Mesenchymal stem cell (in vitro differentiated cells and primary cell): ENCODE data around the gene DRD1. TPM values are rescaled to one million over a fixed set of nuclear protein-coding genes. Genes with fewer than 3 reads are reported as not detected.

Experiments
- DNase-seq: peaks from one replicate; pipeline ENCODE4 v3.0.0-alpha.2; 2013
- H2AFZ ChIP-seq: one replicate; pipeline ENCODE4 v1.6.1; 2013; ENCODE audit warnings: low read depth, mild to moderate bottlenecking, control low read depth, inconsistent platforms, low read length, moderate library complexity
- H2AK5ac ChIP-seq: 2 replicates; pipeline ENCODE4 v1.6.1; 2013; ENCODE audit warnings: low read length, moderate library complexity, mild to moderate bottlenecking, inconsistent platforms; ENCODE audit not compliant: severe bottlenecking
- H2BK120ac ChIP-seq: one replicate; pipeline ENCODE4 v1.6.1; 2013; ENCODE audit warnings: low read depth, mild to moderate bottlenecking, inconsistent platforms, low read length, moderate library complexity
- H2BK12ac ChIP-seq, 2 experiments: one replicate each; pipeline ENCODE4 v1.6.1; 2013; ENCODE audit warnings: inconsistent platforms in 2 of 2, low read length in 2 of 2, mild to moderate bottlenecking in 2 of 2, moderate library complexity in 2 of 2, control low read depth in 1 of 2
- H2BK15ac ChIP-seq: one replicate; pipeline ENCODE4 v1.6.1; 2013; ENCODE audit warnings: mild to moderate bottlenecking, low read depth, inconsistent platforms; ENCODE audit not compliant: poor library complexity, severe bottlenecking
- H2BK5ac ChIP-seq: 2 replicates; pipeline ENCODE4 v1.6.1; 2013; ENCODE audit warnings: low read depth, mild to moderate bottlenecking, low read length, control low read depth, inconsistent platforms; ENCODE audit not compliant: poor library complexity, severe bottlenecking
- H3K14ac ChIP-seq, 2 experiments: one replicate each; pipeline ENCODE4 v1.6.1; 2013; ENCODE audit warnings: inconsistent platforms in 2 of 2, low read length in 2 of 2, control low read depth in 1 of 2, mild to moderate bottlenecking in 1 of 2, moderate library complexity in 1 of 2
- H3K18ac ChIP-seq, 2 experiments: one replicate each; pipeline ENCODE4 v1.6.1; 2013; ENCODE audit warnings: inconsistent platforms in 2 of 2, low read length in 2 of 2, control low read depth in 1 of 2, low read depth in 1 of 2, mild to moderate bottlenecking in 1 of 2
- H3K23ac ChIP-seq, 2 experiments: one replicate each; pipeline ENCODE4 v1.6.1; 2013; ENCODE audit warnings: inconsistent platforms in 2 of 2, low read length in 2 of 2, mild to moderate bottlenecking in 2 of 2, moderate library complexity in 2 of 2, control low read depth in 1 of 2
- H3K27ac ChIP-seq: 2 replicates; pipeline ENCODE4 v1.5.1; 2013; ENCODE audit warnings: mild to moderate bottlenecking, moderate library complexity, low read length, control low read depth, inconsistent platforms; ENCODE audit not compliant: poor library complexity, severe bottlenecking
- H3K27me3 ChIP-seq, 2 experiments: 2 replicates each; pipeline versions ENCODE4 v1.6.1 to v1.7.0; 2013; ENCODE audit warnings: low read length in 2 of 2, mild to moderate bottlenecking in 2 of 2, moderate library complexity in 2 of 2, control low read depth in 1 of 2, inconsistent platforms in 1 of 2; ENCODE audit not compliant: control insufficient read depth in 1 of 2, insufficient read depth in 1 of 2
- H3K36me3 ChIP-seq, 2 experiments: 2 replicates each; pipeline versions ENCODE4 v1.6.1 to v1.7.0; 2013; ENCODE audit warnings: low read length in 2 of 2, control low read depth in 1 of 2, inconsistent platforms in 1 of 2, low read depth in 1 of 2, mild to moderate bottlenecking in 1 of 2; ENCODE audit not compliant: insufficient read depth in 2 of 2, control insufficient read depth in 1 of 2
- H3K4ac ChIP-seq, 2 experiments: one replicate each; pipeline ENCODE4 v1.6.1; 2013; ENCODE audit warnings: inconsistent platforms in 2 of 2, low read length in 2 of 2, mild to moderate bottlenecking in 2 of 2, moderate library complexity in 2 of 2, control low read depth in 1 of 2, low read depth in 1 of 2
- H3K4me1 ChIP-seq: 2 replicates; pipeline ENCODE4 v1.6.1; 2013; ENCODE audit warnings: low read depth, low read length, control low read depth; ENCODE audit not compliant: control insufficient read depth, insufficient read depth
- H3K4me2 ChIP-seq: 2 replicates; pipeline ENCODE4 v1.6.1; 2013; ENCODE audit warnings: low read length, mild to moderate bottlenecking, inconsistent platforms; ENCODE audit not compliant: poor library complexity, severe bottlenecking
- H3K4me3 ChIP-seq, 2 experiments: 2 replicates each; pipeline versions ENCODE4 v1.5.1 to v1.7.0; 2013; ENCODE audit warnings: low read length in 2 of 2, mild to moderate bottlenecking in 2 of 2, control low read depth in 1 of 2, low read depth in 1 of 2; ENCODE audit not compliant: insufficient read depth in 1 of 2
- H3K79me1 ChIP-seq: replicated peaks from 2 replicates; pipeline ENCODE4 v1.6.1; 2013; ENCODE audit warnings: mild to moderate bottlenecking, control low read depth, low read length, inconsistent platforms; ENCODE audit not compliant: poor library complexity, severe bottlenecking
- H3K9ac ChIP-seq: 2 replicates; pipeline ENCODE4 v1.7.0; 2013; ENCODE audit warnings: mild to moderate bottlenecking, low read length, moderate library complexity
- H3K9me3 ChIP-seq: 2 replicates; pipeline ENCODE4 v1.7.0; 2013; ENCODE audit warnings: mild to moderate bottlenecking, low read length; ENCODE audit not compliant: control insufficient read depth
- H4K8ac ChIP-seq: one replicate; pipeline ENCODE4 v1.6.1; 2013; ENCODE audit warnings: inconsistent platforms, mild to moderate bottlenecking, low read length, moderate library complexity
- H4K91ac ChIP-seq: one replicate; pipeline ENCODE4 v1.6.1; 2013; ENCODE audit warnings: mild to moderate bottlenecking, low read length, inconsistent platforms
- WGBS: methylation state at CpG from one replicate; pipeline ENCODE4 v1.1.7; 2013; ENCODE audit warnings: mixed read lengths; 5-methylcytosine and 5-hydroxymethylcytosine counted together
- polyA plus RNA-seq, 2 experiments: library from polyadenylated mRNA; stranded (reverse); fragments of 200-250 nt; gene quantifications; one replicate each; pipeline ENCODE4 v1.2.3, GENCODE V29; 2013

DRD1 gene
- polyA plus RNA-seq (2013, experiment 1 of 2): not detected
- polyA plus RNA-seq (2013, experiment 2 of 2): not detected

DNA sequence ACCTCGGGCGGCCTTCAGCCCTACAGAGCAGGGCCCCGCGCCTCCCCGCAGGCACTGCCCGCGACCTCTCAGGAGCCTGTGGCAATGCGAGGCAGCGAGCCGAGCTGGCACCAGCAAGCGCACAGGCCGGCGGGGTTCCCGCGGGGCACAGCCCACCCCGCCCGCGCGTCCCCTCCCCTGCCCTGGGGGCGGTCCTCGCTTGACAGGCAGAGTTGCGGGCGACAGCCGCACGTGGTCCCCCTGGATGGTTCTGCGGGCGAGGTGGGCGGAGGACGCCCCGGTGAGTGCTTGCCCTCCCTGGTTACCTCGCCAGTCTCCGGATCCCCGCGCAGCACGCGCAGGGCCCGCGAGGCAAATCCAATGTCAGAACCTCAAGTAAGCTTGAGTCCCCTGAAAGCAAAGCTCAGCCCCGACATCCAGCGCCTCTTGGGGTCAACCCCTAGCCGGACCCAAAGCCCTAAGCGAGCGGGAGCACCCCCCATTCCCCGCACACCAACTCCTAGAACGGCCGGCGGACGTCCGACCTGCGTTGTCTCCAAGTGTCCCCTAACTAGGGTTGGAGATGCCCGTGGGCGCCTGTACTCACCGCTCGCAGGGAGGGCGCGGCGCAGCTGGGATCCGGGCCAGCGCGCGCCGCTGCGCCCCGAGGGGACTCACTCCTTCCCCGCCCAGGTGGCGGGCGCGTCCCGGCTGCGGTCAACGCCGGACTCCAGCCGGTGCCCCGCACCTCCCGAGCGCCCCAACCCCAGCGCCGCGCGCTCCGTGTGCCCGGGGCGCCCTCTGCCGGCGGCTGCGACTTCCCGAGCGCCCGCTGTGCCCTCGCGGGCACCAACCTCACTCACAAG, at the start of gene DRD1:
TSS of gene DRD1 (minus strand) at position 123 of the 845 bp plus-strand sequence. CDS start 1,083 bp downstream, outside the sequence.
- H3K4me1 ChIP-seq: peaks cover 13% of the 10 kb centered on the region
- peaks cover 40 to 67% of the 10 kb centered on the region in 2 experiments for H3K27me3 ChIP-seq
- H3K4me2 ChIP-seq: peak within 1 kb of the TSS; percentile 66
- H3K23ac ChIP-seq: peak within 1 kb of the TSS in 1 of 2 experiments; percentile 60
- no peak within 1 kb of the TSS for H3K4ac ChIP-seq
- no peak within 1 kb of the TSS for H4K8ac ChIP-seq
- no peaks in the 10 kb centered on the region for H3K79me1 ChIP-seq
- no peak within 1 kb of the TSS for H3K14ac ChIP-seq
- no peak within 1 kb of the TSS for H2BK120ac ChIP-seq
- H3K9me3 ChIP-seq: no peaks in the 10 kb centered on the region
- no peak within 1 kb of the TSS for H4K91ac ChIP-seq
- H2AFZ ChIP-seq: peak within 1 kb of the TSS; percentile 56
- H3K18ac ChIP-seq: no peak within 1 kb of the TSS
- H2AK5ac ChIP-seq: no peak within 1 kb of the TSS
- no peak within 1 kb of the TSS for H3K27ac ChIP-seq
- no peak within 1 kb of the TSS for H2BK12ac ChIP-seq
- DNase-seq: peak; percentile 12
- H3K9ac ChIP-seq: peak within 1 kb of the TSS; percentile 61
- WGBS: 2% methylated on average over 84 of the region's 91 CpGs
- no peak within 1 kb of the TSS for H2BK5ac ChIP-seq
- peak within 1 kb of the TSS; percentile 38 to 75 for H3K4me3 ChIP-seq
- H2BK15ac ChIP-seq: no peak within 1 kb of the TSS
- no peaks in the 10 kb centered on the region for H3K36me3 ChIP-seq

DNA sequence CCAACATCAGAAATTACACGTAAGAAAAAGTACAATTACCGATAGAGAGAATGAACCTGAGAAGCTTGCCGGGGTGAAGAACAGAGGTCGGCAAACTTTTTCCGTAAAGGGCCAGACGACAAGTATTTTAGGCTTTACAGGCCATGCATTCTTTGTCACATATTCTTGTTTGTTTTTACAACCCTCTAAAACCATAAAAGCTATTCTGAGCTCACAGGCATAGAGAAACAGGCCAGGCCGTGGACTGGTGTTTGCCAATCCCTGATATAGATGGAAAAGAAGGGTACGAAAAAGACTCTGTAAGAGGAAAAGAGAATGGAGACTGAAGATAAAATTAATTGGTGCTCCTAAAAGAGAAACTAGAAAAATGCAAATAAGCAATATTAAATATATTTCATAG, 49.7 kb upstream of the DRD1 start:
- no peak overlapping the region for H2AK5ac ChIP-seq

DNA sequence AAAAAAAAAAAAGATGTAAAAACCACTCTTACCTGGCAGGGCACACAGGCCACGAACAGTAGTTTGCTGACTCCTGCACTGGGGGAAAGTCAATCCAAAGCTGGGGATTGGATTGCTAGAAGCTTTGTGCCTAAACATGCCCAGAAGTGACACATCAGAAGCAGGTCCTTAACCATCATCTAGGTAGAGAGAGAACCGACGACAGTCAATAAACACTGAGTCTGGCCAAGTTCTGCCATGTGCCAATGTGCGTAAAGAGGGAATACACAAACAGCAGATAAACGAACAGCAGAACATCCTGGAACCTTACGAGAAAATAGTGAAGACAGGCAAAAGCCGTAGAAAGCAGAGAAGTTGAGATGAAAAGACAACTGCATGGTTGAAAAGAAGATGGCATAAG, 49.3 kb upstream of the DRD1 start:
- Histone ChIP-seq H3K4me2 (no peak overlapping the region), H2BK15ac (no peak overlapping the region), H2BK120ac (no peak overlapping the region), H4K91ac (no peak overlapping the region), H2BK5ac (no peak overlapping the region), H3K36me3 (peaks cover 27 to 74% of the 10 kb centered on the region in 2 experiments), H2BK12ac (no peak overlapping the region), H3K4me1 (no peaks in the 10 kb centered on the region), H3K9me3 (no peaks in the 10 kb centered on the region), H3K14ac (no peak overlapping the region), H3K4me3 (no peak overlapping the region), H3K18ac (no peak overlapping the region), H3K9ac (no peak overlapping the region), H2AFZ (no peak overlapping the region), H3K4ac (no peak overlapping the region), H3K27me3 (no peaks in the 10 kb centered on the region), H3K27ac (no peak overlapping the region), H3K79me1 (peaks cover 20% of the 10 kb centered on the region), H3K23ac (no peak overlapping the region), H2AK5ac (no peak overlapping the region), H4K8ac (no peak overlapping the region)
- 91% methylated on average over 7 of the region's 7 CpGs for WGBS
- DNase-seq: no peak

More for the DNA sequence above, 49.7 kb upstream of the DRD1 start:
- no peak overlapping the region for H2BK15ac ChIP-seq
- WGBS: 72% methylated on average over 8 of the region's 8 CpGs
- no peak overlapping the region for H4K91ac ChIP-seq
- no peaks in the 10 kb centered on the region for H3K9me3 ChIP-seq
- H3K14ac ChIP-seq: no peak overlapping the region
- no peaks in the 10 kb centered on the region for H3K27me3 ChIP-seq
- peaks cover 22 to 72% of the 10 kb centered on the region in 2 experiments for H3K36me3 ChIP-seq
- no peak overlapping the region for H4K8ac ChIP-seq
- no peak for DNase-seq
- no peaks in the 10 kb centered on the region for H3K4me1 ChIP-seq
- H3K4me2 ChIP-seq: no peak overlapping the region
- H2BK5ac ChIP-seq: no peak overlapping the region
- H3K27ac ChIP-seq: no peak overlapping the region
- no peak overlapping the region for H3K9ac ChIP-seq
- H3K79me1 ChIP-seq: peaks cover 20% of the 10 kb centered on the region
- no peak overlapping the region for H3K18ac ChIP-seq
- no peak overlapping the region for H2AFZ ChIP-seq
- H3K4me3 ChIP-seq: no peak overlapping the region
- H2BK12ac ChIP-seq: no peak overlapping the region
- H3K23ac ChIP-seq: no peak overlapping the region
- no peak overlapping the region for H2BK120ac ChIP-seq
- no peak overlapping the region for H3K4ac ChIP-seq

GRCh38 chr5:175491223-175491622, 47.2 kb upstream of the DRD1 start:
- Histone ChIP-seq H3K4me1 (no peaks in the 10 kb centered on the region), H3K27ac (no peak overlapping the region), H2BK5ac (no peak overlapping the region), H3K9ac (no peak overlapping the region), H3K79me1 (peaks cover 20% of the 10 kb centered on the region), H3K9me3 (no peaks in the 10 kb centered on the region), H2BK15ac (no peak overlapping the region), H3K4ac (no peak overlapping the region), H3K27me3 (no peaks in the 10 kb centered on the region), H4K91ac (no peak overlapping the region), H3K4me2 (no peak overlapping the region), H3K36me3 (peaks cover 32 to 65% of the 10 kb centered on the region in 2 experiments), H3K14ac (no peak overlapping the region), H2BK12ac (no peak overlapping the region), H4K8ac (no peak overlapping the region), H3K4me3 (no peak overlapping the region), H3K18ac (no peak overlapping the region), H2AFZ (no peak overlapping the region), H3K23ac (no peak overlapping the region), H2AK5ac (no peak overlapping the region), H2BK120ac (no peak overlapping the region)
- DNase-seq: no peak
- WGBS: 90% methylated on average over 2 of the region's 6 CpGs
